HEK293 (cell line): ENCODE measurements around the gene TBC1D4.

ENCODE experiments used
- CTCF ChIA-PET: fragments of 350-600 bp; formaldehyde crosslinking; extraction: SDS; loops from one replicate; lab custom pipeline; 2021; ENCODE audit warnings: antibody characterized with exemption; lab: Yijun Ruan, JAX
- POLR2A ChIA-PET: fragments of 300-600 bp; formaldehyde crosslinking; extraction: SDS; loops from one replicate; lab custom pipeline; 2020; ENCODE audit warnings: antibody characterized with exemption, inconsistent platforms; lab: Yijun Ruan, JAX
- H3K27ac ChIP-seq: fragments of 200-500 bp; sonication (Bioruptor generic); 2 replicates; pipeline ENCODE4 v1.5.1; 2014; ENCODE audit warnings: low read depth, low read length, control low read depth, inconsistent platforms; ENCODE audit errors: extremely low read depth
- H3K36me3 ChIP-seq, 2 experiments: fragments of 200-500 bp in 1 of 2; sonication (Bioruptor generic) in 1 of 2; 1 replicate in 1 of 2; 2 replicates in 1 of 2; pipeline ENCODE4 v1.5.1; 2014 to 2017; ENCODE audit warnings: inconsistent platforms in 2 of 2, low read length in 2 of 2; ENCODE audit not compliant: control insufficient read depth in 2 of 2, insufficient read depth in 1 of 2
- H3K4me1 ChIP-seq: fragments of 200-500 bp; sonication (Bioruptor generic); 2 replicates; pipeline ENCODE4 v1.5.1; 2014; ENCODE audit warnings: mild to moderate bottlenecking, low read length, inconsistent platforms; ENCODE audit not compliant: control insufficient read depth, insufficient read depth
- H3K4me3 ChIP-seq: 2 replicates; pipeline ENCODE4 v1.5.1; 2011; ENCODE audit warnings: low read depth, mild to moderate bottlenecking, control low read depth, low read length, moderate library complexity
- H3K9me3 ChIP-seq: fragments of 200-500 bp; sonication (Bioruptor generic); 2 replicates; pipeline ENCODE4 v1.5.1; 2014; ENCODE audit warnings: low read depth, low read length, inconsistent platforms; ENCODE audit not compliant: control insufficient read depth, insufficient read depth
- KLF9 ChIP-seq: fragments of 450-650 bp; formaldehyde crosslinking; IDR thresholded peaks from 2 replicates; pipeline ENCODE4 v1.5.1; 2016; ENCODE audit warnings: missing biosample characterization, missing genetic modification characterization, low read depth
- OSR2 ChIP-seq: fragments of 450-650 bp; formaldehyde crosslinking; IDR thresholded peaks from 2 replicates; pipeline ENCODE4 v1.5.1; 2016; ENCODE audit warnings: missing biosample characterization, missing genetic modification characterization
- PRDM6 ChIP-seq: fragments of 450-650 bp; formaldehyde crosslinking; IDR thresholded peaks from 2 replicates; pipeline ENCODE4 v1.5.1; 2017; ENCODE audit warnings: missing biosample characterization, missing genetic modification characterization
- REPIN1 ChIP-seq: fragments of 450-650 bp; formaldehyde crosslinking; IDR thresholded peaks from 2 replicates; pipeline ENCODE4 v1.5.1; 2017; ENCODE audit warnings: missing biosample characterization, missing genetic modification characterization, low read depth
- ZBTB1 ChIP-seq: fragments of 450-650 bp; formaldehyde crosslinking; IDR thresholded peaks from 2 replicates; pipeline ENCODE4 v1.5.1; 2016; ENCODE audit warnings: missing biosample characterization, missing genetic modification characterization
- ZFP37 ChIP-seq: fragments of 450-650 bp; formaldehyde crosslinking; IDR thresholded peaks from 2 replicates; pipeline ENCODE4 v1.5.1; 2016; ENCODE audit warnings: missing biosample characterization, missing genetic modification characterization
- ZNF174 ChIP-seq: fragments of 450-650 bp; formaldehyde crosslinking; IDR thresholded peaks from 2 replicates; pipeline ENCODE4 v1.5.0; 2017; ENCODE audit warnings: missing biosample characterization, mild to moderate bottlenecking, missing genetic modification characterization
- ZNF221 ChIP-seq: fragments of 450-650 bp; formaldehyde crosslinking; IDR thresholded peaks from 2 replicates; pipeline ENCODE4 v1.5.1; 2017; ENCODE audit warnings: missing biosample characterization, missing genetic modification characterization, borderline replicate concordance
- ZNF248 ChIP-seq: fragments of 450-650 bp; formaldehyde crosslinking; IDR thresholded peaks from 2 replicates; pipeline ENCODE4 v1.5.1; 2017; ENCODE audit warnings: missing biosample characterization, missing genetic modification characterization
- ZNF335 ChIP-seq: fragments of 450-650 bp; formaldehyde crosslinking; conservative IDR thresholded peaks from 2 replicates; pipeline ENCODE4 v1.5.1; 2016; ENCODE audit warnings: missing biosample characterization, missing genetic modification characterization
- ZNF404 ChIP-seq: fragments of 450-650 bp; formaldehyde crosslinking; IDR thresholded peaks from 2 replicates; pipeline ENCODE4 v1.5.1; 2017; ENCODE audit warnings: missing biosample characterization, missing genetic modification characterization
- ZNF423 ChIP-seq: fragments of 450-650 bp; formaldehyde crosslinking; IDR thresholded peaks from 2 replicates; pipeline ENCODE4 v1.5.1; 2016; ENCODE audit warnings: missing biosample characterization, missing genetic modification characterization
- ZNF514 ChIP-seq: fragments of 450-650 bp; formaldehyde crosslinking; IDR thresholded peaks from 2 replicates; pipeline ENCODE4 v1.5.1; 2016; ENCODE audit warnings: missing biosample characterization, missing genetic modification characterization
- ZNF530 ChIP-seq: fragments of 450-650 bp; formaldehyde crosslinking; IDR thresholded peaks from 2 replicates; pipeline ENCODE4 v1.5.1; 2016; ENCODE audit warnings: low read depth, missing biosample characterization, missing genetic modification characterization
- ZNF561 ChIP-seq: fragments of 450-650 bp; IDR thresholded peaks from 2 replicates; pipeline ENCODE4 v1.5.1; 2018; ENCODE audit warnings: missing biosample characterization, missing genetic modification characterization, borderline replicate concordance
- ZNF596 ChIP-seq: fragments of 450-650 bp; IDR thresholded peaks from 2 replicates; pipeline ENCODE4 v1.5.0; 2018; ENCODE audit warnings: missing biosample characterization, mild to moderate bottlenecking, missing genetic modification characterization, moderate library complexity
- ZNF654 ChIP-seq: fragments of 450-650 bp; formaldehyde crosslinking; IDR thresholded peaks from 2 replicates; pipeline ENCODE4 v1.5.1; 2016; ENCODE audit warnings: low read depth, missing biosample characterization, missing genetic modification characterization
- ZNF664 ChIP-seq: fragments of 450-650 bp; formaldehyde crosslinking; IDR thresholded peaks from 2 replicates; pipeline ENCODE4 v1.5.1; 2016; ENCODE audit warnings: missing biosample characterization, missing genetic modification characterization
- ZNF701 ChIP-seq: fragments of 450-650 bp; formaldehyde crosslinking; IDR thresholded peaks from 2 replicates; pipeline ENCODE4 v1.5.1; 2016; ENCODE audit warnings: missing biosample characterization, missing genetic modification characterization
- ZNF76 ChIP-seq: fragments of 450-650 bp; formaldehyde crosslinking; IDR thresholded peaks from 2 replicates; pipeline ENCODE4; 2016; ENCODE audit warnings: low read depth, missing biosample characterization, missing genetic modification characterization, borderline replicate concordance
- ZNF785 ChIP-seq: fragments of 450-650 bp; formaldehyde crosslinking; IDR thresholded peaks from 2 replicates; pipeline ENCODE4 v1.5.1; 2016; ENCODE audit warnings: missing biosample characterization, missing genetic modification characterization
- ZNF837 ChIP-seq: fragments of 450-650 bp; formaldehyde crosslinking; IDR thresholded peaks from 2 replicates; pipeline ENCODE4 v1.5.1; 2016; ENCODE audit warnings: missing biosample characterization, missing genetic modification characterization
- TF ChIP-seq, protein P1 (sequence below): fragments of 450-650 bp; formaldehyde crosslinking; IDR thresholded peaks from 2 replicates; pipeline ENCODE4 v1.5.1; 2016; ENCODE audit warnings: missing biosample characterization, missing genetic modification characterization
- TF ChIP-seq, protein P2 (sequence below): fragments of 450-650 bp; formaldehyde crosslinking; IDR thresholded peaks from 2 replicates; pipeline ENCODE4 v1.5.1; 2016; ENCODE audit warnings: missing biosample characterization, missing genetic modification characterization

TBC1D4 gene

DNA sequence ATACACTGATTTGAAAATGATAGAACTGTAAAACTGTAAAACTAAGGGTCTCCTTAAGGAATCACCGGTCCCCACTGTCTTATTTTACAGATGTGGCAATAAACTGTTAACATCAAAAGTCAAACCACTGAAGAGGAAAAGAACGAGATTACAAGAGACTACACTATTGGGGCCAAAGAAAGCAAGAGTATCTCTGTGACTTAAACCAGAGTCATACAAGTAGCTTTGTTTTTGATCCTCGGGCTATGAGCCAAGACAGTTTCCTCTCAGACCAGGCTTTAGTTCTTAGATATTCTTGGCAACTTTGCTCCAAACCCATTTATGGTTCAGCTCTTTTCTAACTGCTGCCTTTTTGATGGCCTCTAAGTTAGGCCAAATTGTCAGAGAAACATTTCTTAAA lies 113.8 kb downstream of the TBC1D4 start:
- no peaks in the 10 kb centered on the region for H3K4me1 ChIP-seq
- no peaks in the 10 kb centered on the region for H3K36me3 ChIP-seq
- POLR2A ChIA-PET: no interaction called here
- TF ChIP-seq ZNF596: no peak
- TF ChIP-seq ZBTB1 (tag by site-specific recombination): no peak
- TF ChIP-seq PRDM6 (tag by site-specific recombination): peak; percentile 47; the same call in 1 of the 2 replicates
- no peak for TF ChIP-seq REPIN1 (tag by site-specific recombination)
- TF ChIP-seq KLF9 (tag by site-specific recombination): no peak
- TF ChIP-seq, protein P1, sequence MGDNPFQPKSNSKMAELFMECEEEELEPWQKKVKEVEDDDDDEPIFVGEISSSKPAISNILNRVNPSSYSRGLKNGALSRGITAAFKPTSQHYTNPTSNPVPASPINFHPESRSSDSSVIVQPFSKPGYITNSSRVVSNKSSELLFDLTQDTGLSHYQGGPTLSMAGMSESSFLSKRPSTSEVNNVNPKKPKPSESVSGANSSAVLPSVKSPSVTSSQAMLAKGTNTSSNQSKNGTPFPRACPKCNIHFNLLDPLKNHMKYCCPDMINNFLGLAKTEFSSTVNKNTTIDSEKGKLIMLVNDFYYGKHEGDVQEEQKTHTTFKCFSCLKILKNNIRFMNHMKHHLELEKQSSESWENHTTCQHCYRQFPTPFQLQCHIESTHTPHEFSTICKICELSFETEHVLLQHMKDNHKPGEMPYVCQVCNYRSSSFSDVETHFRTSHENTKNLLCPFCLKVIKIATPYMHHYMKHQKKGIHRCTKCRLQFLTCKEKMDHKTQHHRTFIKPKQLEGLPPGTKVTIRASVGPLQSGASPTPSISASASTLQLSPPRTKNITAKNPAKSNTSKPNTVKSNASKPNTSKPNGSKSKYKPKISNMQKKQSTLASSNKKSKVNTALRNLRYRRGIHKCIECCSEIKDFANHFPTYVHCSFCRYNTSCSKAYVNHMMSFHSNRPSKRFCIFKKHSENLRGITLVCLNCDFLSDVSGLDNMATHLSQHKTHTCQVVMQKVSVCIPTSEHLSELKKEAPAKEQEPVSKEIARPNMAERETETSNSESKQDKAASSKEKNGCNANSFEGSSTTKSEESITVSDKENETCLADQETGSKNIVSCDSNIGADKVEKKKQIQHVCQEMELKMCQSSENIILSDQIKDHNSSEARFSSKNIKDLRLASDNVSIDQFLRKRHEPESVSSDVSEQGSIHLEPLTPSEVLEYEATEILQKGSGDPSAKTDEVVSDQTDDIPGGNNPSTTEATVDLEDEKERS (tag by site-specific recombination): no peak
- TF ChIP-seq ZNF76 (tag by site-specific recombination): no peak
- peak; percentile 44; the same call in 1 of the 2 replicates for TF ChIP-seq OSR2 (tag by site-specific recombination)
- H3K4me3 ChIP-seq: no peak overlapping the region
- no peak overlapping the region for H3K27ac ChIP-seq
- CTCF ChIA-PET: interaction anchor here (0.6 to 2.8 kb wide), 6 partner anchors 10 to 1493 kb away, joined by 3 to 11 read pairs (median 4); partner anchors contain the start of gene TBC1D4
- no peaks in the 10 kb centered on the region for H3K9me3 ChIP-seq

- no peak overlapping the region for H3K4me3 ChIP-seq
- H3K36me3 ChIP-seq: no peaks in the 10 kb centered on the region
- POLR2A ChIA-PET: no interaction called here
- TF ChIP-seq ZNF335 (no peak), ZNF221 (no peak), ZNF248 (no peak), ZNF561 (tag by site-specific recombination) (no peak), ZNF404 (tag by site-specific recombination) (no peak), ZNF174 (tag by site-specific recombination) (no peak), ZNF423 (tag by site-specific recombination) (no peak), ZNF664 (tag by site-specific recombination) (no peak), ZFP37 (tag by site-specific recombination) (no peak), ZNF654 (tag by site-specific recombination) (no peak), ZNF837 (tag by site-specific recombination) (no peak), ZNF514 (tag by site-specific recombination) (no peak), ZNF530 (tag by site-specific recombination) (no peak), ZNF701 (tag by site-specific recombination) (no peak), ZNF785 (tag by site-specific recombination) (no peak)
- TF ChIP-seq, protein P2, sequence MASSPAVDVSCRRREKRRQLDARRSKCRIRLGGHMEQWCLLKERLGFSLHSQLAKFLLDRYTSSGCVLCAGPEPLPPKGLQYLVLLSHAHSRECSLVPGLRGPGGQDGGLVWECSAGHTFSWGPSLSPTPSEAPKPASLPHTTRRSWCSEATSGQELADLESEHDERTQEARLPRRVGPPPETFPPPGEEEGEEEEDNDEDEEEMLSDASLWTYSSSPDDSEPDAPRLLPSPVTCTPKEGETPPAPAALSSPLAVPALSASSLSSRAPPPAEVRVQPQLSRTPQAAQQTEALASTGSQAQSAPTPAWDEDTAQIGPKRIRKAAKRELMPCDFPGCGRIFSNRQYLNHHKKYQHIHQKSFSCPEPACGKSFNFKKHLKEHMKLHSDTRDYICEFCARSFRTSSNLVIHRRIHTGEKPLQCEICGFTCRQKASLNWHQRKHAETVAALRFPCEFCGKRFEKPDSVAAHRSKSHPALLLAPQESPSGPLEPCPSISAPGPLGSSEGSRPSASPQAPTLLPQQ (tag by site-specific recombination): no peak
- TF ChIP-seq, all 188 proteins: peak for 0
- CTCF ChIA-PET: interaction anchor here (0.6 to 2.8 kb wide), 6 partner anchors 9 to 1023 kb away, joined by 3 to 11 read pairs (median 4); partner anchors contain the start of gene TBC1D4
- Histone ChIP-seq H3K9me3 (no peaks in the 10 kb centered on the region), H3K4me1 (no peaks in the 10 kb centered on the region), H3K27ac (no peak overlapping the region)
Measured at GRCh38 chr13:75366380-75367280, 115.3 kb downstream of the TBC1D4 start.
